NOMO-1 treated with DMSO at 0.1 percent for 48 hours (cell line): ENCODE results near the gene CTNNA2.
A peak's percentile ranks its signal among the peaks of the same experiment; 100 is the strongest.
"Not testable (repeated sequence)": the region's sequence is repeated elsewhere in the genome, so short reads cannot be mapped to it uniquely, and the experiment has no call there.

Experiments
- DNase-seq: peaks from one replicate; lab custom pipeline; 2025; ENCODE audit not compliant: unreplicated experiment; lab: John Stamatoyannopoulos, UW

CTNNA2 gene

DNA sequence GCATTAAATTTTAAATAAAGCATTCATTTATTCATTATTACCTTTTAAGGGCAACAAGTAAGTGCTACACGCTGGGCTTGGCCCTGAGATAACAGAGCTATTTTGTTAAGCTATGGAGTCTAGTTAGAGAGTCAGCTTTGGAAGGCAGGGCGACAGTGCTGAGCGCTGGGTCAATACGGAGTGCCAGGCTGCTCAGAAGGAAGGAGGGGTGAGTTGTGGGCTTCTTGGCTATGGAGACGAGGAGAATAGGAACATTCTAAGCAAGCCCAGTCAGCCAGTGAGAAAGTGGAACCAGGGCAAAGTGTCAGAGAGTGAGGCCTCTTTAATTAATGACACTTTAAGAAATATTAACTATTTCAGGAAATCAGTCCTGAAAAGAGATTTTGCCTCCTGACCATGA, 503.3 kb downstream of the CTNNA2 start:
- no peak for DNase-seq

GRCh38 chr2:80019571-80020460, 507.0 kb downstream of the CTNNA2 start:
- DNase-seq: peak; percentile 57

GRCh38 chr2:80022018-80022417, 509.2 kb downstream of the CTNNA2 start:
- no peak for DNase-seq

DNA sequence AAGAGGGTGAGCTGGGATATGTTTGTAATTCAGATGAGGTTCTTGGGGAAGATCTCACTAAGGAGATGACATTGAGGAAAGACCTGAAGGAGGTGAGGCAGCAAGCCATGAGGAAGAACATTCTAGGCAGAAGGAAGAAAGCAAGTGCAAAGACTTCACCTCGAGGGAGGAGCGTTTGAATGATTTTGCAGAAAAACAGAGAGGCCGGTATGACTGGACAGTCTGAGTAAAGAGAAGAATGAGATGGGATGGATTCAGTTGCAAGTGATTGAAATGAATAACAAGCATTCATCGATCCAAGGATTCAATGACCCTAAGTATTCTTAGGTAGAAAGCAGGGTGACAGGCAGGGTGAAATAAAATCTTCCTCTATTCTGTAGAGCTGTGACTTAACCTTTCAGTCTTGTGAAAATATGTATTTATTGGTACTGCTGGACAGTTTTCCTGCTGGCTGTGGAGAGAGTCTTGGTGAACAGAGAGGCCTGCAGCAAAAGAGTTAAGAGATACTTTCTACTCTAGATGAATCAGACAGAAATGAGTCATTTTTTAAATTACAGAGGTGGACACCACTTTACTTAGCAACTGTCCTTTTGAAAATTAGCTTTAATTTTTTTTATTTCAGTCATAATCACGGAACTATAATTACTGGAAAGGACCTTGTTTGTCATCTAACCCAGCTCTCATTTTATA, 513.3 kb downstream of the CTNNA2 start:
- no peak for DNase-seq

- DNase-seq: no peak
Measured at GRCh38 chr2:80028051-80028450, 515.2 kb downstream of the CTNNA2 start.

DNA sequence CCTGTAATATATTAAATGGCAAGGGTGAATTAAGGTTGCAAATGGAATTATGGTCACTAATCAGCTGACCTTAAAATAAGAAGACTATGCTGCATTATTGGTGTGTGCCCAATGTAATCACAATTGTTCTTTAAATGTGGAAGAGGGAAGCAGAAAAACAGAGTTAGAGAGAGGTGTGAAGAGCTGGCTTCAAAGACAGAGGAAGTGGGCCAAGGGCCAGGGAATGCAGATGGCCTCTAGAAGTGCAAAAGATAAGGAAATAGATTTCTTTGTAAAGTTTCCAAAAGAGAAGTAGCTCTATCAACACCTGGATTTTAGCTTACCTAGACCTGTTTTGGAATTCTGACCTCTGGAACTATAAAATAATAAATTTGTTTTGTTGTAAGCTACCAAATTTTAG, 515.7 kb downstream of the CTNNA2 start:
- peak; percentile 13 for DNase-seq

- peak; percentile 81 for DNase-seq
Measured at GRCh38 chr2:80030135-80030534, 517.3 kb downstream of the CTNNA2 start.

GRCh38 chr2:80032684-80033083, 519.8 kb downstream of the CTNNA2 start:
- DNase-seq: not testable (repeated sequence)

DNA sequence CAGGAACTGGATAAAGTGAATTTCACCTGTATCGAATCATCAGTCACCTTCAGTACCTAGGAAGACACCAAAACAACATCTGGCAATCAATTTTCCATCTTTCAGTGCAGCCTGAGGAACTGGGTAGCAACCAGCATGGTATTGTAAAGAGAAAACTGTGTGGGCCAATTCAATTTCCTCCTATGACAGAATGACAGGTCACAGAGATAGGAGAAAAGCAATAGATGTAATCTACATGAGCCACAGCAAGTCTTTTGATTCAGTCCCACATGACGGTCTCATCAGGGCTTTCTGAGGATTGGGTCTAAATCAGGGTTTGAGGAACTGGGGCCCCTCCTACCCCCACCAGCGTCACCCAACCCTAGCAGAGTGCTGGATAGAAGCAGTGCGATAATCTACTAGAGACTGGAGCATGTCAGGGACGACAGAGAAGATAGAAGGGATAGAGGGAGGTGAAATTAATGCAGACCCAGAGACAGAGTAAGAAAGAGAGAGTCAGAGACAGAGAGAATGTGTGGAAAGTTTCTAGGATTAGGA, 523.0 kb downstream of the CTNNA2 start:
- DNase-seq: no peak

- DNase-seq: no peak
Measured at GRCh38 chr2:80037310-80037709, 524.5 kb downstream of the CTNNA2 start.

- no peak for DNase-seq
Measured at GRCh38 chr2:80040226-80040625, 527.4 kb downstream of the CTNNA2 start.

DNA sequence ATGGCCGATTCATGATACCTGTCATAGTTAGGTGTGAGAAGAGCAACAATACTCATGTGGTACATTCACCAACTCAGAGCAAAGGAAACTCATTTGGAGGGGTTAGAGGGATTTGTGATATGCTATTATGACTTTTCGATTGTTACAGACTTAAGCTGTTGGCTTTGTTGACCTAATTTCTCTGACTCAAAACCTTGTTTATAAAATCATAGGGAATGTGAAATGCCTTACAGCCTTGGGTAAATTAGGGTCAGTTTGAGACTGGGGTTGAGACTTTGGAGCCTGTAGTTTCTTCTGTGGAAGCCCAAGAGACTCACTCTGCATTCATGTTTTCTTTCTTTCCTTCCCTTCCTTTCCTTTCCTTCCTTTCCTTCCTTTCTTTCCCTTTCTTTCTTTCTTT, 529.8 kb downstream of the CTNNA2 start:
- DNase-seq: no peak

DNA sequence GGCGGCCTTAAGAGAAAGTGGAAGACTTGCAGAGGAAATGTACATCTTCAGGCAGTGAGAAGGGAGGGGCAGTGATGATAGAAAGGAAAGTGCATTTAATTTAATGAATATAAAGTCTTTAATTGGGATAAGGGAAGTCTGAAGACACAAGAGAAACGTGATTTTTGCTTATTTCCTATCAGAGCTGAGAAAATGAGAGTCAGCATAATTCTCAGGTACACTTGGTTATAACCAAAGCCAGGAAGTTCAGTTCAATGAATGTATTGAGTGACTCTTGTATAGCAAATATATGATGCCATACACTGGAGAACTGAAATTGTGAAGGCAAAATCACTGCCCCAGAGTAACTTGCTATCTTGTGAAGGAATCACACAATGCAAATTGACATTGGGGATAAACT, 535.4 kb downstream of the CTNNA2 start:
- no peak for DNase-seq

DNA sequence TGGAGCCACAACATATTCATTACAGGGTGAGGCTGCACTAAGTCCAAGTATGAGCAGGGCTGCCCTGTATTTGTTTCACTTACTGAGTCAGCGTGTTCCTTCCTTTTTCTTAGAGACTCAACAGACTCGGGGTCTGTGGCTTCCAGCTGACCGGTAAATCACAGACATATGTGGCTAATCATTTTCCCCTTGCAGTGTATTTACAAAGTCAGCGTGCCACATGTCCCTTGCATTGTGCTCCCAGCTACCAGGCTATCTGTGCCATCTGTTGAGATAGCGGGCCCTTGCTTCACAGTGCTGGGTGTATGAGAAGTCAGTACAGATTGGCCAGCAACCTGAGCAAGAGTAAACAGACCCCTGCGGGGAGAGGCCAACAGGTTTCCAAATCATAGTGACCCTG, 537.4 kb downstream of the CTNNA2 start:
- DNase-seq: peak; percentile 76

DNA sequence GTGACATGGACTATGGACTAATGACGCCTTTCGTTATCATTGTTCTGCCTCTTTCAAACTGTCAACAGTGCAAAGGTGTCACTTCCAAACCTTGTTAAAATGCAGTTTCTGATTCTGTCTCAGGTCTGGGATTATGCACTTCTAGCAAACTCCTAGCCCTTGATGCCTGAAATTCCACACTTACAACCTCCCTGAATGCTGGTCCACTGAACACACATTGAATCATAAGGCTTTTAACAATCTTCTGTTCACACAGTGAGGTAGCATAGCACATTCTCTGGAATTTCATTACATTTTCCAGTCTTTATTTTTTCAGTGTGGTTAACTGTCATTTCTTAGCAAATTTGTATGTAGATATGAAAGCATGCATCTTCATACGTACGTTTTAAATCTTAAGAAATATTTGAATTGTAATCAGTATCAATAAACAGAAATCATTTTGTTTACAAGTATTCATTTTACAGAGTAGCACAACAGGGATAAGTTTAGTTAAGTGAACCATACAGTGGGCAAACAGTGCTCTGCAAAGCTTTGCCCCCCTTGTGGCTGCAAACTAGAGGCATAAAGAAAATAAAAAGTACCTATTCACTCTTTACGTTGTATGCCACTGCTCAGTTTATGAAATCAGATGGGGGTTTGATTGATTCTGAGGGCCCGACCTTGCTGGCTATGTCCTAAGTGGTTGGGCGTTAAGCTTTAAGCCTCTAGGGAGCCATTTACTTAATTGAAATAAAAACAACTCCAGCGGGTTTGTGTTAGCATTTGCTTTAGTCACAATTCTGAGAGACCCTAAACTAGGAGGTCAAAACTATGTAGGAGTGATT, 540.9 kb downstream of the CTNNA2 start:
- no peak for DNase-seq

DNA sequence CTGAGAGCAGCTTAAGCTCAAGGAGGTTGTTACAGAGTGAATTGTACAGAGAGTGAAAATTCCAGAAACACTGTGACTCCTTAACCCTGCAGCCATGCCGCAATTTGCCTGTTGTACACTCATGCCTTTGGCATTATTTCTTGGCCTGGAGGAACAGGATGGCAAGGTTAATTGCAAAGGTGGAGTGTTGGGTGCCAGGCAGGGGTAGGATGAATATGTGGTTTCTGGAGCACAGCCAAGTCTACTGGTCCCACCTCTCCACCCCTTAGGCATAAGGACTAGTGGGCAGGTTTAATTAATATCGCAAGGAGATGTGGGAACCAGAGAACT, 541.5 kb downstream of the CTNNA2 start:
- no peak for DNase-seq

DNA sequence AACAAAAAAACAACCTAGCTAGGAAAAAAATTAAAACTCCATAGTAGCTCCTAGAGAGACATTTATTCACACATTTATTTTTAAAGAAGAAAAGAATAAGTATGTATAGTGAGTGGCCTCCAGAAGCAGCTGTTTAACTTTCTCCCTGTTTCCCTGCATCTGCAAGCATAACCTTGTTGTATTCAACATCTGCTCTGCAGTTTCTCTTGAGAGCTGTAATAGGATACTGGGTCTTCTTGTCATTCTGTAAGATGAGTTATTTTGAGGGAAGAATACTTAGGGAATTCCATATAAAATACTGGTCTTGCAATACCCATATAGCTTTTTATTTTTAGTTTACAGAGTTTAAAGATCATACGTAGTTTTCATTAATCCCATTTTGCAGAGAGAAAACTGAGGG, 545.1 kb downstream of the CTNNA2 start:
- DNase-seq: no peak

DNA sequence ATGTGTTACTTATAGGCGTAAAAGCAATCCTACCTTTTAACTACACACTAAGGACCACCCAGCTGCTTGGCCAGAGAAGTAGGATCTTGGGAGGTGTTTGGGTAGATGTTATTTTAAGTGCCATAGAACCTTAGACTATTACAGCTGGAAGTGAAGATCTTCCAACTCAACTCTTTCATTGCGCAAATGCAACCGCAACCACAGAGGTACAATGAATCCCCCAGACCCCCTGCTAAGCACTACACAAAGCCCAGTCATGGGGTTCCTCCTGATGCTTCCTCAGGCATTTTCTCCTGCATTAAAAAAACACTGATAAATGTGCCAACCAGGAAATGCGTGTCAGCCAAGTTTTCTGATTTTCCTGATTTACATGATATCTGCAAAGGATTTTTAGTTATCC, 545.7 kb downstream of the CTNNA2 start:
- DNase-seq: no peak

- DNase-seq: no peak
Measured at GRCh38 chr2:80059447-80059846, 546.6 kb downstream of the CTNNA2 start.

- no peak for DNase-seq
Measured at GRCh38 chr2:80061881-80062280, 549.0 kb downstream of the CTNNA2 start.

DNA sequence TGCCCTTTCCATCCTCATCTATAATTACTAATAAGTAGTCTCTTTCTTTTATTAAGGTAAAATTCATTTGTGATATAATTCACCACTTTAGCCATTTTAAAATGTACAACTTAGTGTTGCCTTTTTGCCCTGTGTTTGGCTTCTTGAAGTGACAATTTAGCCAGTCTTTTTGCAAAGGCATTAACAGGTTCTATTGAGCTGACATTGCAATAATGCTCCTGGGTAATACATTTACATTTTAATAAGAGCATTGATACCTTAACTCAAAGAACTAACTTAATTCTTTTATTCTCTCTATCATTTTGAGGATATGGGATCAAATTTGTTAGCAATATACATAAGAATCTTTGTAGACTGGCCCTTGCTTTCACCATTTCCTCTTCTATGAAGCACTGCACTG, 549.4 kb downstream of the CTNNA2 start:
- DNase-seq: no peak
